HEK293 (cell line): ENCODE data around the gene PLEKHG5.

ENCODE experiments used
- EGR2 ChIP-seq: fragments of 450-650 bp; formaldehyde crosslinking; IDR thresholded peaks from 2 replicates; pipeline ENCODE4 v1.5.1; 2016; ENCODE audit warnings: low read depth, missing biosample characterization, missing genetic modification characterization
- FEZF1 ChIP-seq: fragments of 450-650 bp; formaldehyde crosslinking; IDR thresholded peaks from 2 replicates; pipeline ENCODE4 v1.5.1; 2016; ENCODE audit warnings: missing biosample characterization, missing genetic modification characterization
- GFI1B ChIP-seq: fragments of 450-650 bp; formaldehyde crosslinking; IDR thresholded peaks from 2 replicates; pipeline ENCODE4 v1.5.1; 2016; ENCODE audit warnings: missing biosample characterization, missing genetic modification characterization
- GLI2 ChIP-seq: fragments of 450-650 bp; formaldehyde crosslinking; IDR thresholded peaks from 2 replicates; pipeline ENCODE4; 2017; ENCODE audit warnings: missing biosample characterization, missing genetic modification characterization, low read depth, borderline replicate concordance
- GLIS1 ChIP-seq: fragments of 450-650 bp; formaldehyde crosslinking; IDR thresholded peaks from 2 replicates; pipeline ENCODE4 v1.5.1; 2016; ENCODE audit warnings: missing biosample characterization, missing genetic modification characterization
- KLF17 ChIP-seq: fragments of 450-650 bp; formaldehyde crosslinking; IDR thresholded peaks from 2 replicates; pipeline ENCODE4 v1.5.1; 2016; ENCODE audit warnings: missing biosample characterization, missing genetic modification characterization
- PRDM10 ChIP-seq: fragments of 450-650 bp; formaldehyde crosslinking; IDR thresholded peaks from 2 replicates; pipeline ENCODE4 v1.5.1; 2016; ENCODE audit warnings: missing biosample characterization, missing genetic modification characterization
- PRDM4 ChIP-seq: fragments of 450-650 bp; formaldehyde crosslinking; IDR thresholded peaks from 2 replicates; pipeline ENCODE4 v1.5.1; 2017; ENCODE audit warnings: missing biosample characterization, missing genetic modification characterization
- SP7 ChIP-seq: fragments of 450-650 bp; formaldehyde crosslinking; IDR thresholded peaks from 2 replicates; pipeline ENCODE4 v1.5.1; 2016; ENCODE audit warnings: missing biosample characterization, missing genetic modification characterization
- ZBTB48 ChIP-seq: fragments of 450-650 bp; formaldehyde crosslinking; IDR thresholded peaks from 2 replicates; pipeline ENCODE4 v1.5.1; 2016; ENCODE audit warnings: missing biosample characterization, missing genetic modification characterization
- ZBTB6 ChIP-seq: fragments of 450-650 bp; formaldehyde crosslinking; IDR thresholded peaks from 2 replicates; pipeline ENCODE4 v1.5.1; 2017; ENCODE audit warnings: missing biosample characterization, missing genetic modification characterization
- ZFP3 ChIP-seq: fragments of 450-650 bp; formaldehyde crosslinking; IDR thresholded peaks from 2 replicates; pipeline ENCODE4 v1.5.1; 2016; ENCODE audit warnings: low read depth, missing biosample characterization, missing genetic modification characterization
- ZIC2 ChIP-seq: fragments of 450-650 bp; formaldehyde crosslinking; IDR thresholded peaks from 2 replicates; pipeline ENCODE4 v1.5.1; 2016; ENCODE audit warnings: missing biosample characterization, missing genetic modification characterization
- ZNF202 ChIP-seq: fragments of 450-650 bp; formaldehyde crosslinking; IDR thresholded peaks from 2 replicates; pipeline ENCODE4 v1.5.1; 2016; ENCODE audit warnings: missing biosample characterization, missing genetic modification characterization, borderline replicate concordance
- ZNF221 ChIP-seq: fragments of 450-650 bp; formaldehyde crosslinking; IDR thresholded peaks from 2 replicates; pipeline ENCODE4 v1.5.1; 2017; ENCODE audit warnings: missing biosample characterization, missing genetic modification characterization, borderline replicate concordance
- ZNF391 ChIP-seq: fragments of 450-650 bp; formaldehyde crosslinking; IDR thresholded peaks from 2 replicates; pipeline ENCODE4 v1.5.1; 2016; ENCODE audit warnings: low read depth, missing biosample characterization, missing genetic modification characterization, borderline replicate concordance
- ZNF404 ChIP-seq: fragments of 450-650 bp; formaldehyde crosslinking; IDR thresholded peaks from 2 replicates; pipeline ENCODE4 v1.5.1; 2017; ENCODE audit warnings: missing biosample characterization, missing genetic modification characterization
- ZNF433 ChIP-seq: fragments of 450-650 bp; formaldehyde crosslinking; IDR thresholded peaks from 2 replicates; pipeline ENCODE4 v1.5.1; 2016; ENCODE audit warnings: missing biosample characterization, missing genetic modification characterization, low read depth
- ZNF544 ChIP-seq: fragments of 450-650 bp; formaldehyde crosslinking; IDR thresholded peaks from 2 replicates; pipeline ENCODE4 v1.5.0; 2017; ENCODE audit warnings: missing biosample characterization, missing genetic modification characterization
- ZNF629 ChIP-seq: fragments of 450-650 bp; formaldehyde crosslinking; IDR thresholded peaks from 2 replicates; pipeline ENCODE4 v1.5.1; 2017; ENCODE audit warnings: missing biosample characterization, missing genetic modification characterization
- ZNF664 ChIP-seq: fragments of 450-650 bp; formaldehyde crosslinking; IDR thresholded peaks from 2 replicates; pipeline ENCODE4 v1.5.1; 2016; ENCODE audit warnings: missing biosample characterization, missing genetic modification characterization
- ZNF777 ChIP-seq: fragments of 450-650 bp; formaldehyde crosslinking; IDR thresholded peaks from 2 replicates; pipeline ENCODE4 v1.5.1; 2017; ENCODE audit warnings: missing biosample characterization, missing genetic modification characterization, borderline replicate concordance
- ZSCAN4 ChIP-seq: fragments of 450-650 bp; formaldehyde crosslinking; IDR thresholded peaks from 2 replicates; pipeline ENCODE4 v1.5.1; 2017; ENCODE audit warnings: missing biosample characterization, missing genetic modification characterization
- TF ChIP-seq, protein P1 (sequence below): fragments of 450-650 bp; formaldehyde crosslinking; IDR thresholded peaks from 2 replicates; pipeline ENCODE4 v1.5.1; 2016; ENCODE audit warnings: missing biosample characterization, missing genetic modification characterization

Gene PLEKHG5

GRCh38 chr1:6427441-6428390 lies 63.8 kb downstream of the PLEKHG5 start (continued):
- TF ChIP-seq PRDM10 (tag by site-specific recombination), result peak; percentile 100
- no peak for TF ChIP-seq ZNF664 (tag by site-specific recombination)
- TF ChIP-seq, protein P1, sequence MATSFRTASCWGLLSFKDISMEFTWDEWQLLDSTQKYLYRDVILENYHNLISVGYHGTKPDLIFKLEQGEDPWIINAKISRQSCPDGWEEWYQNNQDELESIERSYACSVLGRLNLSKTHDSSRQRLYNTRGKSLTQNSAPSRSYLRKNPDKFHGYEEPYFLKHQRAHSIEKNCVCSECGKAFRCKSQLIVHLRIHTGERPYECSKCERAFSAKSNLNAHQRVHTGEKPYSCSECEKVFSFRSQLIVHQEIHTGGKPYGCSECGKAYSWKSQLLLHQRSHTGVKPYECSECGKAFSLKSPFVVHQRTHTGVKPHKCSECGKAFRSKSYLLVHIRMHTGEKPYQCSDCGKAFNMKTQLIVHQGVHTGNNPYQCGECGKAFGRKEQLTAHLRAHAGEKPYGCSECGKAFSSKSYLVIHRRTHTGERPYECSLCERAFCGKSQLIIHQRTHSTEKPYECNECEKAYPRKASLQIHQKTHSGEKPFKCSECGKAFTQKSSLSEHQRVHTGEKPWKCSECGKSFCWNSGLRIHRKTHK (tag by site-specific recombination), result no peak
- no peak for TF ChIP-seq ZBTB6
- no peak for TF ChIP-seq ZSCAN4 (tag by site-specific recombination)
- TF ChIP-seq ZIC2 (tag by site-specific recombination), result peak; percentile 77
- no peak for TF ChIP-seq ZNF777 (tag by site-specific recombination)
- TF ChIP-seq ZNF221 (tag by site-specific recombination), result no peak
- peak; percentile 83 for TF ChIP-seq GLIS1 (tag by site-specific recombination)
- TF ChIP-seq PRDM4 (tag by site-specific recombination), result no peak
- peak; percentile 91 for TF ChIP-seq KLF17 (tag by site-specific recombination)
- no peak for TF ChIP-seq GFI1B
- TF ChIP-seq SP7, result no peak
- no peak for TF ChIP-seq FEZF1 (tag by site-specific recombination)
- TF ChIP-seq ZBTB48 (tag by site-specific recombination), result peak; percentile 92
- TF ChIP-seq ZNF544 (tag by site-specific recombination), result no peak
- no peak for TF ChIP-seq ZNF202 (tag by site-specific recombination)
- TF ChIP-seq ZNF433 (tag by site-specific recombination), result no peak
- TF ChIP-seq EGR2 (tag by site-specific recombination), result peak; percentile 58; the same call in 1 of the 2 replicates
- no peak for TF ChIP-seq GLI2 (tag by site-specific recombination)
- no peak for TF ChIP-seq ZNF391 (tag by site-specific recombination)
- no peak for TF ChIP-seq ZFP3
- no peak for TF ChIP-seq ZNF629
- TF ChIP-seq ZNF404 (tag by site-specific recombination), result no peak
